Measurements from ENCODE around the gene TMEM63C. TPM values are rescaled to one million over a fixed set of nuclear protein-coding genes. Genes with fewer than 3 reads are reported as not detected.

The TMEM63C gene
- total and polyA plus RNA-seq, 7 donors: 0.04 to 0.58 (median 0.21) TPM; not detected in 3

DNA sequence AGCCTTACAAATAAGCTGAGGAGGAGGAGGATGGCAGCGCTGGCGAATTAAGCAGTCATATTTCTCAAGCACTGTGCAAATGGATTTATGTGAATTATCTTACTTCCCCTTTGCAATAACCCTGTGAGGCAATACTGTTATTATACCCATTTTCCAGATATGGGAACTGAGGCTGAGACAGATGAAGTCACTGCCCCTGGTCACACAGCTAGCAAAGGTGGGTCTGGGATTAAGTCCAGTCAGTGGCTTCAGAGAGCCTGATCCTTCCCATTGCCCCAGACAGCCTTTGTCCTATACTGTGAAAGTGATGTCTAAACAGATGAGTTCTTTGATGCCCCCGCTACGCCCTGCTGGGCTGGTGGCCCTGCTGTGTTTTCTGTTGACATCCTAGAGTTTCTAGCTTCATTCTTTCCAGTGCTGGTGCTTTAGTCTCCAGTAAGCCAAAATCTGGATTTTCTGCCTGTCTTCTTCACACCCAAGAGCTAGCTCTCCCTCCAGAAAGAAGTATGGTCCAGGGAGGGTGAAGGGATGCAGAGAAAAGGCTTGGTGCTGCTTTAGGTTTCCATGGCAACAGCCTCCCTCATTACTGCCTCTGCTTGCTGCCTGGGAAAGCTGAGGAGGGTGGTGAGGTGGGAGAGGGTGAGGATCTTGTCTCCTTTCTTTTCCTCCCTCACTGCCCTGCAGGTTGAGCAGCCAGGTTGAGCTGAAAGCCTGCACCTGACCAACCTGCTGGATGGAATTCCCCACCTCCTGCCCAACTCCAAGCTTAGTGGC lies 30.7 kb downstream of the TMEM63C start:
- 82 to 88% (median 83%) methylated on average over 4 of the region's 4 CpGs for WGBS, 3 donors
- DNase-seq: no peak
- ATAC-seq: no peak
- TF ChIP-seq, protein P1, sequence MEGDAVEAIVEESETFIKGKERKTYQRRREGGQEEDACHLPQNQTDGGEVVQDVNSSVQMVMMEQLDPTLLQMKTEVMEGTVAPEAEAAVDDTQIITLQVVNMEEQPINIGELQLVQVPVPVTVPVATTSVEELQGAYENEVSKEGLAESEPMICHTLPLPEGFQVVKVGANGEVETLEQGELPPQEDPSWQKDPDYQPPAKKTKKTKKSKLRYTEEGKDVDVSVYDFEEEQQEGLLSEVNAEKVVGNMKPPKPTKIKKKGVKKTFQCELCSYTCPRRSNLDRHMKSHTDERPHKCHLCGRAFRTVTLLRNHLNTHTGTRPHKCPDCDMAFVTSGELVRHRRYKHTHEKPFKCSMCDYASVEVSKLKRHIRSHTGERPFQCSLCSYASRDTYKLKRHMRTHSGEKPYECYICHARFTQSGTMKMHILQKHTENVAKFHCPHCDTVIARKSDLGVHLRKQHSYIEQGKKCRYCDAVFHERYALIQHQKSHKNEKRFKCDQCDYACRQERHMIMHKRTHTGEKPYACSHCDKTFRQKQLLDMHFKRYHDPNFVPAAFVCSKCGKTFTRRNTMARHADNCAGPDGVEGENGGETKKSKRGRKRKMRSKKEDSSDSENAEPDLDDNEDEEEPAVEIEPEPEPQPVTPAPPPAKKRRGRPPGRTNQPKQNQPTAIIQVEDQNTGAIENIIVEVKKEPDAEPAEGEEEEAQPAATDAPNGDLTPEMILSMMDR (IDR thresholded peaks at IDR 0.05): no peak
- intact Hi-C loops (cut with DNase I): loop anchor here in 1 of 2 donors (5.0 kb wide), 1 partner anchor 55 kb away; no protein-coding TSS in a partner anchor
- Histone ChIP-seq H3K4me3 (no peak overlapping the region), H3K9me3 (no peaks in the 10 kb centered on the region), H3K27me3 (ENCODE audit: insufficient read depth in 3 of 3, low read length in 2 of 3) (peaks cover 0 to 25% (median 5%) of the 10 kb centered on the region in 3 donors), H3K27ac (no peak overlapping the region), H3K4me1 (no peaks in the 10 kb centered on the region), H3K36me3 (ENCODE audit: insufficient read depth in 1 of 2, low read depth in 1 of 2) (no peaks in the 10 kb centered on the region)

DNA sequence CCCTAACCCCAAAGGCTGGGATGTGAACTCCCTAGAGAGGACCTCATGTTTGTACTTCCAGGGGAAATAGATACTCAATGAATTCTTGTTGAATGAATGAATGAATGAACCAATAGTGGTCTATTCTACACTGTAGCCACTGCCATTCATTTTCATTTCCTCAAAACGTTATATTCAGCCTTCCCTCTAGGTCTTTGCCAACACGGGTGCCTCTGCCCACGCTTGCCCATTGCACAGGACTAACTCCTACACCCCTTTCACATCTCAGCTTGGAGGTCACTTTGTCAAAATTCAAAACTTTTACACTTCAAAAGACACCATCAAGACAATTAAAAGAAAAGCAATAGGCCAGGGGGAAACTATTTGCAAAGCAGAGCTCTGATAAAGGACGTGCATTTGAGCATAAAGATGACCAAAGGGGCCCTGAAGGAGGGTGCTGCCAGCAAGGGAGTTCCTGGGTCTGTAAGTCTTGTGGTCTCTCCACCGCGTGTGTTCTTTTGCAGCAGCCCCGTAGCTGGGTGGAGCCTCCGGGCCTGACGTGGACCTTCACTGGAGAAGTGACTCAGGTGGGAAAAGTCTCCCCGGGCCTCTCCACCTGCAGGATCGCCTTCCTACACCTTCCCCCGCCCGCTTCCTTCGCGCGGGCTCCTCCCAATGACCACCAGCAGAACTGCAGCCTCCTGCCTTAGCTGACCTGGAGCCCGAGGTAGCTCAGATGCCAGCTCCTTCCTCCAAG lies 31.5 kb downstream of the TMEM63C start:
- H3K36me3 ChIP-seq (ENCODE audit: insufficient read depth in 1 of 2, low read depth in 1 of 2): no peaks in the 10 kb centered on the region
- no peak overlapping the region for H3K4me3 ChIP-seq
- H3K4me1 ChIP-seq: no peaks in the 10 kb centered on the region
- 15 to 16% (median 15%) methylated on average over 17 of the region's 17 CpGs for WGBS, 3 donors
- TF ChIP-seq, protein P1 (IDR thresholded peaks at IDR 0.05): peak; percentile 26
- peak in 1 of 2 donors; percentile 37 for DNase-seq
- H3K27ac ChIP-seq: no peak overlapping the region
- H3K27me3 ChIP-seq (ENCODE audit: insufficient read depth in 3 of 3, low read length in 2 of 3): peaks cover 0 to 25% (median 5%) of the 10 kb centered on the region in 3 donors
- peak in 2 of 4 donors; percentile 39 for ATAC-seq
- H3K9me3 ChIP-seq: no peaks in the 10 kb centered on the region
- intact Hi-C loops (cut with DNase I): loop anchor here in 1 of 2 donors (5.0 kb wide), 1 partner anchor 56 kb away; no protein-coding TSS in a partner anchor

DNA sequence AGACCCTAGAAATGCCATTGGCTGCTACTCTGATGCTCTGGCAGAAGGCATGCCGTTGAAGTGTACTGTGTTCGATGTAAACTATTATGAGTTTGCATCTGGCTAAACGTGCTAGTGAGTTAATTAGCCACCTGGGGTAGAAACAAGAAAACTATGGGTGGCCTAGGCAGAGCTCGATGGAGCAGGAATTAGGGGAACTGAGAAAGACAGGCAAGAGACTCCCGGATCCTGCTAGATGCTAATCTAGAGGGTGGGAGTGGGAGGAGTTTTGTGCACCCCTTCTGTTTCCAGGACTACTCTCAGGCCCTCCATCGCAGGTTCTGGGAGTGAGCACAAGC lies 32.0 kb downstream of the TMEM63C start:
- Histone ChIP-seq H3K27me3 (ENCODE audit: insufficient read depth in 3 of 3, low read length in 2 of 3) (peaks cover 0 to 28% (median 5%) of the 10 kb centered on the region in 3 donors), H3K36me3 (ENCODE audit: insufficient read depth in 1 of 2, low read depth in 1 of 2) (no peaks in the 10 kb centered on the region), H3K4me3 (no peak overlapping the region), H3K4me1 (no peaks in the 10 kb centered on the region), H3K9me3 (no peaks in the 10 kb centered on the region), H3K27ac (no peak overlapping the region)
- TF ChIP-seq, protein P1 (IDR thresholded peaks at IDR 0.05): no peak
- DNase-seq (no peak), ATAC-seq (no peak)
- intact Hi-C loops (cut with DNase I): loop anchor here in 1 of 2 donors (5.0 kb wide), 1 partner anchor 56 kb away; no protein-coding TSS in a partner anchor
- WGBS, 3 donors: 29 to 38% (median 33%) methylated on average over 6 of the region's 6 CpGs

DNA sequence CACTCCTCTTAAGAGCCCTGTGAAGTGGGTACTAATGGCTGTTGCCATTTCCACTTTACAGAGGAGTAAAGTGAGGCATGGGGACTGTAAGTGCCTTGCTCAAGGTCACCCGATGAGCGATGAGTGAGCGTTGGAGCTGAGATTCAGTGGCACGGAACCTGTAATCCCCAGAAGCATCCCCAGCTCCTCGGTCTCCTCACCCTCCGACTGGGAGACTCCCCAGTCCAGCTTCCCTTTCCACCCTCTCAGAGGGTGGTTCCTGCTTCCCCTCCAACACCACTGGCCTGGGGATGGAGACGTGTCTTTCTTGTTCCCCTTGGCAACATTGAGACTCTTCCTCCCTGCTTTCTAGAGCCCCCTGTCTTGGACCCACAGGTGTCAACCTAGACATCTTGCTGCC lies 32.6 kb downstream of the TMEM63C start:
- intact Hi-C loops (cut with DNase I): loop anchor here in 1 of 2 donors (5.0 kb wide), 1 partner anchor 57 kb away; no protein-coding TSS in a partner anchor
- no peak overlapping the region for H3K27ac ChIP-seq
- no peaks in the 10 kb centered on the region for H3K9me3 ChIP-seq
- TF ChIP-seq, protein P1 (IDR thresholded peaks at IDR 0.05): no peak
- DNase-seq (peak in 1 of 2 donors; percentile 7), ATAC-seq (no peak)
- WGBS, 3 donors: 81 to 82% (median 81%) methylated on average over 7 of the region's 7 CpGs
- H3K27me3 ChIP-seq (ENCODE audit: insufficient read depth in 3 of 3, low read length in 2 of 3): peaks cover 0 to 32% (median 5%) of the 10 kb centered on the region in 3 donors
- no peaks in the 10 kb centered on the region for H3K4me1 ChIP-seq
- no peaks in the 10 kb centered on the region for H3K36me3 ChIP-seq (ENCODE audit: insufficient read depth in 1 of 2, low read depth in 1 of 2)
- no peak overlapping the region for H3K4me3 ChIP-seq

Measured in psoas muscle (tissue), 8 donors.